Trophoblast cell (in vitro differentiated cells and primary cell): ENCODE measurements around the gene MAP3K1.

Source experiments
- DNase-seq, 2 donors: peaks; one replicate each; pipeline ENCODE4 v3.0.0-alpha.2; 2016
- H2AFZ ChIP-seq: 2 replicates; pipeline ENCODE4 v1.6.1; 2013; ENCODE audit warnings: low read length, moderate library complexity, mild to moderate bottlenecking; ENCODE audit not compliant: insufficient read depth, poor library complexity
- H2AK5ac ChIP-seq: 2 replicates; pipeline ENCODE4 v1.6.1; 2013; ENCODE audit warnings: mild to moderate bottlenecking, low read length
- H2BK120ac ChIP-seq: 2 replicates; pipeline ENCODE4 v1.6.1; 2013; ENCODE audit warnings: low read length, mild to moderate bottlenecking, moderate library complexity; ENCODE audit not compliant: insufficient read depth, poor library complexity
- H2BK12ac ChIP-seq: 2 replicates; pipeline ENCODE4 v1.6.1; 2013; ENCODE audit warnings: mild to moderate bottlenecking, low read length, moderate library complexity
- H2BK5ac ChIP-seq: 2 replicates; pipeline ENCODE4 v1.6.1; 2013; ENCODE audit warnings: low read length, low read depth, moderate library complexity, mild to moderate bottlenecking; ENCODE audit not compliant: poor library complexity
- H3K14ac ChIP-seq: 2 replicates; pipeline ENCODE4 v1.6.1; 2013; ENCODE audit warnings: mild to moderate bottlenecking, low read length
- H3K18ac ChIP-seq: 2 replicates; pipeline ENCODE4 v1.6.1; 2013; ENCODE audit warnings: mild to moderate bottlenecking, low read length
- H3K23ac ChIP-seq: 2 replicates; pipeline ENCODE4 v1.6.1; 2013; ENCODE audit warnings: low read length
- H3K27ac ChIP-seq: 2 replicates; pipeline ENCODE4 v1.5.1; 2013; ENCODE audit warnings: low read depth, mild to moderate bottlenecking, inconsistent platforms, low read length, moderate library complexity
- H3K27me3 ChIP-seq: 2 replicates; pipeline ENCODE4 v1.6.1; 2013; ENCODE audit warnings: inconsistent platforms, mild to moderate bottlenecking, low read length, moderate library complexity; ENCODE audit not compliant: insufficient read depth
- H3K36me3 ChIP-seq, 2 experiments: 1 replicate in 1 of 2; 2 replicates in 1 of 2; pipeline ENCODE4 v1.6.1; 2013; ENCODE audit warnings: low read length in 2 of 2, mild to moderate bottlenecking in 2 of 2, moderate library complexity in 1 of 2; ENCODE audit not compliant: insufficient read depth in 2 of 2, control insufficient read depth in 1 of 2
- H3K4ac ChIP-seq: 2 replicates; pipeline ENCODE4 v1.6.1; 2013; ENCODE audit warnings: low read depth, mild to moderate bottlenecking, low read length, moderate library complexity
- H3K4me1 ChIP-seq, 2 experiments: 1 replicate in 1 of 2; 2 replicates in 1 of 2; pipeline ENCODE4 v1.6.1; 2013; ENCODE audit warnings: low read length in 2 of 2, mild to moderate bottlenecking in 2 of 2, moderate library complexity in 1 of 2; ENCODE audit not compliant: insufficient read depth in 2 of 2, control insufficient read depth in 1 of 2
- H3K4me2 ChIP-seq: 2 replicates; pipeline ENCODE4 v1.6.1; 2013; ENCODE audit warnings: inconsistent platforms, mild to moderate bottlenecking, low read length, moderate library complexity
- H3K4me3 ChIP-seq: 2 replicates; pipeline ENCODE4 v1.5.1; 2013; ENCODE audit warnings: mild to moderate bottlenecking, low read depth, low read length, inconsistent platforms
- H3K79me1 ChIP-seq: one replicate; pipeline ENCODE4 v1.6.1; 2013; ENCODE audit warnings: low read length
- H3K79me2 ChIP-seq: 2 replicates; pipeline ENCODE4 v1.6.1; 2013; ENCODE audit warnings: low read length, mild to moderate bottlenecking; ENCODE audit not compliant: control insufficient read depth, insufficient read depth, poor library complexity
- H3K9ac ChIP-seq: 2 replicates; pipeline ENCODE4 v1.6.1; 2013; ENCODE audit warnings: mild to moderate bottlenecking, low read length
- H3K9me3 ChIP-seq: 2 replicates; pipeline ENCODE4 v1.6.1; 2013; ENCODE audit warnings: low read depth, mild to moderate bottlenecking, control low read depth, inconsistent platforms, low read length; ENCODE audit not compliant: insufficient read depth
- H4K12ac ChIP-seq: 2 replicates; pipeline ENCODE4 v1.6.1; 2013; ENCODE audit warnings: low read depth, mild to moderate bottlenecking, low read length, moderate library complexity
- H4K8ac ChIP-seq: 2 replicates; pipeline ENCODE4 v1.6.1; 2013; ENCODE audit warnings: low read depth, mild to moderate bottlenecking, low read length, moderate library complexity
- H4K91ac ChIP-seq: one replicate; pipeline ENCODE4 v1.6.1; 2013; ENCODE audit warnings: low read depth, mild to moderate bottlenecking, low read length, moderate library complexity
- WGBS: extraction: QIAGEN DNeasy Blood & Tissue Kit; methylation state at CpG from one replicate; pipeline ENCODE4 v1.1.7; 2013; ENCODE audit warnings: missing lambda C conversion rate; ENCODE audit not compliant: insufficient read length, insufficient coverage; ENCODE audit errors: extremely low coverage; 5-methylcytosine and 5-hydroxymethylcytosine counted together

MAP3K1 gene

DNA sequence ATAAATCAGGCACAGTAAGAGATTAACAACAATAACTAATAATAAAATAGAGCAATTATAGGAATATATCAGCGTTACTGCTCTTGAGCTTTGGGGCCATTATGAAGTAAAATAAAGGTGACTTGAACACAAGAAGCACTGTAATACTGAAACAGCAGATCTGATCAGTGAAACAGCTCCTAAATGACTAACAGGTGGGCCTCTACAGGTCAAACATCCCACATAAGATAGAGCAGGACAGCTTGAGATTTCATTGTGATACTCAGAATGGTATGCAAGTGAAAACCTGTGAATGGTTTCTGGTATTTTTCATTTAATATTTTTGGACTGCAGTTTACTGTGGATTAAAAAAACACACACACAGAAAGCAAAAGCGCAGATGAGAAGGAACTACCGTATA lies 24.0 kb upstream of the MAP3K1 start:
- Histone ChIP-seq H4K8ac (no peak overlapping the region), H3K4me1 (no peaks in the 10 kb centered on the region), H2BK12ac (no peak overlapping the region), H3K9ac (no peak overlapping the region), H3K27ac (no peak overlapping the region), H2BK5ac (no peak overlapping the region), H3K4me3 (no peak overlapping the region), H3K4me2 (no peak overlapping the region), H2AFZ (no peak overlapping the region), H3K4ac (no peak overlapping the region), H3K79me2 (no peaks in the 10 kb centered on the region), H3K36me3 (no peaks in the 10 kb centered on the region), H3K9me3 (no peaks in the 10 kb centered on the region), H3K23ac (no peak overlapping the region), H2BK120ac (no peak overlapping the region), H4K91ac (no peak overlapping the region), H3K14ac (no peak overlapping the region), H2AK5ac (no peak overlapping the region), H3K79me1 (no peaks in the 10 kb centered on the region), H3K18ac (no peak overlapping the region), H3K27me3 (no peaks in the 10 kb centered on the region), H4K12ac (no peak overlapping the region)
- peak in 1 of 2 donors; percentile 20 for DNase-seq
- WGBS: no CpG with 5 or more reads among the region's 3 CpGs

- H3K36me3 ChIP-seq: no peaks in the 10 kb centered on the region
These were observed 16.8 kb upstream of the MAP3K1 start for GRCh38 chr5:56798521-56798920.

DNA sequence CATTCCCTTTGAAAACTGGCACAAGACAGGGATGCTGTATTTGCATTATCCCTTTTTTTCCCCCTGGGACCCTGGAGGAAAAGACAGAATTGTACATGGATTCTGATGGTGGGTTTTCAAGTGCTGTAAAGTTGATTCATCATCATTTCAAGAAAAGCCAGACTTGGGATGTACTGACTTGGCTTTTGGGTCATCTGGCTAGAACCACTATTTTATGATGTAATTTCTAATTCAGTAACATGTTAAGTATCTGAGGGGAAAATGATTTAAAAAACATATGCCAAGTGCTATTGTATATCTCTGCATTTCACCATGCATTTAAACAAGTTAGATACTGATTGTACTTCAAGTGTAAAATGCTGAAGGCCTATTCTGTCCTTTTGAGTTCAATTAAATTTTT lies 15.2 kb upstream of the MAP3K1 start:
- no peak overlapping the region for H3K4ac ChIP-seq
- no peak overlapping the region for H3K27ac ChIP-seq
- H3K9ac ChIP-seq: no peak overlapping the region
- H3K27me3 ChIP-seq: no peaks in the 10 kb centered on the region
- H2BK12ac ChIP-seq: no peak overlapping the region
- H2BK5ac ChIP-seq: no peak overlapping the region
- H4K8ac ChIP-seq: no peak overlapping the region
- no peak overlapping the region for H3K18ac ChIP-seq
- H2BK120ac ChIP-seq: no peak overlapping the region
- H3K23ac ChIP-seq: no peak overlapping the region
- H3K4me3 ChIP-seq: no peak overlapping the region
- H3K14ac ChIP-seq: no peak overlapping the region
- no peaks in the 10 kb centered on the region for H3K9me3 ChIP-seq
- H3K36me3 ChIP-seq: no peaks in the 10 kb centered on the region
- H2AK5ac ChIP-seq: no peak overlapping the region
- DNase-seq: no peak
- H3K4me1 ChIP-seq: no peaks in the 10 kb centered on the region
- H3K4me2 ChIP-seq: no peak overlapping the region
- no peak overlapping the region for H4K12ac ChIP-seq
- H3K79me2 ChIP-seq: no peaks in the 10 kb centered on the region
- no peaks in the 10 kb centered on the region for H3K79me1 ChIP-seq
- no peak overlapping the region for H4K91ac ChIP-seq
- H2AFZ ChIP-seq: no peak overlapping the region

More at GRCh38 chr5:56798521-56798920, 16.8 kb upstream of the MAP3K1 start:
- no peak overlapping the region for H2AFZ ChIP-seq
- no peak overlapping the region for H2AK5ac ChIP-seq
- no peak overlapping the region for H4K12ac ChIP-seq
- H3K79me2 ChIP-seq: no peaks in the 10 kb centered on the region
- no peak overlapping the region for H3K14ac ChIP-seq
- no peak overlapping the region for H2BK12ac ChIP-seq
- no peak overlapping the region for H3K9ac ChIP-seq
- H3K18ac ChIP-seq: no peak overlapping the region
- H3K4me2 ChIP-seq: no peak overlapping the region
- no peaks in the 10 kb centered on the region for H3K79me1 ChIP-seq
- H3K27ac ChIP-seq: no peak overlapping the region
- DNase-seq: no peak
- H3K4me1 ChIP-seq: no peaks in the 10 kb centered on the region
- H2BK5ac ChIP-seq: no peak overlapping the region
- no peak overlapping the region for H3K23ac ChIP-seq
- no peak overlapping the region for H3K4ac ChIP-seq
- no peak overlapping the region for H4K8ac ChIP-seq
- no peak overlapping the region for H4K91ac ChIP-seq
- no peaks in the 10 kb centered on the region for H3K27me3 ChIP-seq
- H3K4me3 ChIP-seq: no peak overlapping the region
- no peak overlapping the region for H2BK120ac ChIP-seq
- no peaks in the 10 kb centered on the region for H3K9me3 ChIP-seq

GRCh38 chr5:56801256-56801655 lies 14.1 kb upstream of the MAP3K1 start:
- H3K4ac ChIP-seq: no peak overlapping the region
- no peak overlapping the region for H2BK12ac ChIP-seq
- H4K91ac ChIP-seq: no peak overlapping the region
- H3K18ac ChIP-seq: no peak overlapping the region
- no peaks in the 10 kb centered on the region for H3K4me1 ChIP-seq
- H2BK5ac ChIP-seq: no peak overlapping the region
- H3K79me2 ChIP-seq: no peaks in the 10 kb centered on the region
- no peak overlapping the region for H3K14ac ChIP-seq
- H4K12ac ChIP-seq: no peak overlapping the region
- no peak overlapping the region for H4K8ac ChIP-seq
- no peak overlapping the region for H3K9ac ChIP-seq
- H3K27ac ChIP-seq: no peak overlapping the region
- no peak overlapping the region for H2BK120ac ChIP-seq
- H3K4me2 ChIP-seq: no peak overlapping the region
- H3K79me1 ChIP-seq: no peaks in the 10 kb centered on the region
- H2AFZ ChIP-seq: no peak overlapping the region
- H3K27me3 ChIP-seq: no peaks in the 10 kb centered on the region
- H3K4me3 ChIP-seq: no peak overlapping the region
- WGBS: no CpG with 5 or more reads among the region's 3 CpGs
- no peak overlapping the region for H3K23ac ChIP-seq
- no peak overlapping the region for H2AK5ac ChIP-seq
- no peak for DNase-seq
- H3K9me3 ChIP-seq: no peaks in the 10 kb centered on the region
- no peaks in the 10 kb centered on the region for H3K36me3 ChIP-seq

- Histone ChIP-seq H3K9ac (no peak overlapping the region), H3K4me1 (no peaks in the 10 kb centered on the region), H2BK12ac (no peak overlapping the region), H2AFZ (no peak overlapping the region), H4K12ac (no peak overlapping the region), H2BK5ac (no peak overlapping the region), H3K18ac (no peak overlapping the region), H3K27ac (no peak overlapping the region), H3K14ac (no peak overlapping the region), H3K23ac (no peak overlapping the region), H4K8ac (no peak overlapping the region), H3K36me3 (no peaks in the 10 kb centered on the region), H4K91ac (no peak overlapping the region), H3K79me2 (no peaks in the 10 kb centered on the region), H3K9me3 (no peaks in the 10 kb centered on the region), H3K27me3 (no peaks in the 10 kb centered on the region), H2AK5ac (no peak overlapping the region), H3K4me3 (no peak overlapping the region), H3K79me1 (no peaks in the 10 kb centered on the region), H3K4me2 (no peak overlapping the region), H2BK120ac (no peak overlapping the region), H3K4ac (no peak overlapping the region)
- DNase-seq: no peak
- WGBS: no CpG with 5 or more reads among the region's 2 CpGs
These were observed 13.1 kb upstream of the MAP3K1 start for GRCh38 chr5:56802205-56802604.
